Stimulated activated CD4-positive, alpha-beta T cell treated with anti-CD3 and anti-CD28 coated beads, Interleukin-2, amount 100 ng/mL, for 48 hours (primary cell): Measurements from ENCODE around the gene VMAC.

Source experiments
- DNase-seq, 2 donors: peaks; one replicate each; pipeline ENCODE4 v3.0.0-alpha.2; 2020

VMAC gene

DNA sequence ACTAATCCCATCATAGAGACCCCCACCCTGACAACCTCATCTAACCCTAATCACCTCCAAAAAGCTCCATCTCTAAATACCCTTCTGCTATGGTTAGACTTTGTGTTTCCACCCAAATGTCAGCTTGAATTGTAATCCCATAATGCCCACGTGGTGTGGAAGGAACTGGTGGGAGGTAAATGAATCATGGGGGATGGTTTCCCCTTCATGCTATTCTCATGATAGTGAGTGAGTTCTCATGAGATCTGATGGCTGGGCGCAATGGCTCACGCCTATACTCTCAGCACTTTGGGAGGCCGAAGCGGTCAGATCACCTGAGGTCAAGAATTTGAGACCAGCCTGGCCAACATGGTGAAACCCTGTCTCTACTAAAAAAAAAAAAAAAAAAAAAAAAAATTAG lies 2.6 kb downstream of the VMAC start:
- DNase-seq, result no peak

DNA sequence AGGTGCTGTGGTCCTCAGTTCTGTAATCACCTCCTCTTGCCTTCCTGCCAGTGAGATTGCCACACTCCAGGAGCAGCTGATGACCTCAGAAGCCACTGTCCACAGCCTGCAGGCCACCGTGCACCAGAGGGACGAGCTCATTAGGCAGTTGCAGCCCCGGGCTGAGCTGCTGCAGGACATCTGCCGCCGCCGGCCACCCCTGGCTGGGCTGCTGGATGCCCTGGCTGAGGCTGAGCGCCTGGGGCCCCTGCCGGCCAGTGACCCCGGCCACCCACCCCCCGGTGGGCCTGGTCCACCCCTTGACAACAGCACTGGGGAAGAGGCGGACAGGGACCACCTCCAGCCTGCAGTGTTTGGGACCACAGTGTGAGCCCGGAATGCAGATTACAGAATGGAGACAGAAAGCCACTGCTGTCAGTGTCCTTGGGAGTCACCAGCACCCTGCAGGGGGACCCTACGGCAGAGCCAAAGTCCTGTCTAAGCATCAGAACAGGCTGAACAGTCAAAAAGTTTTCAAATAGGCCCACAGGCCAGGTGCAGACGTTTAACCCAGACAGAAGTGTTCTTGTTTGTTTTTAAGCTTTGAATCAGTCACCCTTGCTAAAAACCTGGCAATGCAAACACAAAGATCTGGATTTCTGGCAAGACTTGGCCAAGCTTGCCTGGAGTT lies 4.2 kb downstream of the VMAC start:
- no peak for DNase-seq

- DNase-seq, result no peak
Observed at GRCh38 chr19:5910638-5910907, 5.9 kb downstream of the VMAC start.

DNA sequence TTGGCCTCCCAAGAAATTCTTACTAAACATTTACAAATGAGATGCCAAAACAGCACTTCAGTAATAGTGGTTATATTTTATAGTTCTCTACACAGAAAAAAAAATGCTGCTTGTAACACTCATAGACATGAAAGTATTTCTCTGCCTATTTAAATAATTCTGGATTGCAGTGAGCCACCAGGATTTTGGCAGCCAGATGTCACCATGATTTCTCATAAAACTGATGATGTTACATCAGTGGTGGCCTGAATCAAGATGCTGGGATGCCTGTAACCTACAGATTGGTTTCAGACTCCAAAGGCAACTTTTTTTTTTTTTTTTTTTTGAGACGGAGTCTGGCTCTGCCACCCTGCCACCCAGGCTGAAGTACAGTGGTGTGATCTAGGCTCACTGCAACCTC lies 6.7 kb downstream of the VMAC start:
- no peak for DNase-seq

- DNase-seq, result no peak
Observed at GRCh38 chr19:5913739-5914357, 9.2 kb downstream of the VMAC start, which contains the start of gene CAPS. CAPS (plus strand) TSS chr19:5914254; CDS start chr19:5914407, 153 bp downstream.

DNA sequence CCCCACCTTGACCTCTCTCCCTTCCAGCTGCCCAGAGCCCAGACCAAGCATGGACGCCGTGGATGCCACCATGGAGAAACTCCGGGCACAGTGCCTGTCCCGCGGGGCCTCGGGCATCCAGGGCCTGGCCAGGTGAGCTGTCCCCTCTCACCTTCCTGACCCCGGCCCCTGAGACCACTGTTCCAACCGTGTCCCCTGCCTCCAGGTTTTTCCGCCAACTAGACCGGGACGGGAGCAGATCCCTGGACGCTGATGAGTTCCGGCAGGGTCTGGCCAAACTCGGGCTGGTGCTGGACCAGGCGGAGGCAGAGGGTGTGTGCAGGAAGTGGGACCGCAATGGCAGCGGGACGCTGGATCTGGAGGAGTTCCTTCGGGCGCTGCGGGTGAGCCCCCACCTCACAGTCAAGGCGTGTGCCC lies 9.7 kb downstream of the VMAC start:
- DNase-seq, result no peak

GRCh38 chr19:5914946-5915781 lies 10.5 kb downstream of the VMAC start:
- no peak for DNase-seq

- DNase-seq, result no peak
Observed at GRCh38 chr19:5915782-5916165, 11.1 kb downstream of the VMAC start.

DNA sequence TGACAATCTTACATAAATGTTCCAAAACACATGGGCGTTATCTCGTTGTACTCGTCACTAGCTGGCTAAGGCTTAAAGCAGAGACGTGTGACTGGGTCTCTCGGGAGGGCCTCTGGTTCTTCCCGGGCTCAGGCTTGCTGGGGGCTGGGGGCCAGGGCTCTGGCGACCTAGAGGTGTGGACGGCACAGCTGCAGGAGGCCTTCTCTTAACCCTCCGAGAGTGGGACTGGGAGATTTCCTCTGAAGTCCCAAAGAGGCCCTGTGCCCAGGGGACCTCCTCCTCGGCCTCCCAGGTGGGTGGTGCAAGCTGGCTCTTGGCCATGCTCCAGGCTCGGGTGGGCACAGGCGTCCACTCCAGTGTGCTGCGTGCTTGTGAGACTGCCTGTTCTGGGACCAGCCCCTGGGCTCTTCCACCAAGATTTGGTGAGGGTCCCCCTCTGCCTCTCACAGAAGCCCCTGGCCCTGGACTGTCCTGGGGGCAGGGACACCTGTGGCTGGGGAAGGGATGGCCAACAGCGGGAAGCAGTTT lies 11.6 kb downstream of the VMAC start:
- DNase-seq, result no peak

DNA sequence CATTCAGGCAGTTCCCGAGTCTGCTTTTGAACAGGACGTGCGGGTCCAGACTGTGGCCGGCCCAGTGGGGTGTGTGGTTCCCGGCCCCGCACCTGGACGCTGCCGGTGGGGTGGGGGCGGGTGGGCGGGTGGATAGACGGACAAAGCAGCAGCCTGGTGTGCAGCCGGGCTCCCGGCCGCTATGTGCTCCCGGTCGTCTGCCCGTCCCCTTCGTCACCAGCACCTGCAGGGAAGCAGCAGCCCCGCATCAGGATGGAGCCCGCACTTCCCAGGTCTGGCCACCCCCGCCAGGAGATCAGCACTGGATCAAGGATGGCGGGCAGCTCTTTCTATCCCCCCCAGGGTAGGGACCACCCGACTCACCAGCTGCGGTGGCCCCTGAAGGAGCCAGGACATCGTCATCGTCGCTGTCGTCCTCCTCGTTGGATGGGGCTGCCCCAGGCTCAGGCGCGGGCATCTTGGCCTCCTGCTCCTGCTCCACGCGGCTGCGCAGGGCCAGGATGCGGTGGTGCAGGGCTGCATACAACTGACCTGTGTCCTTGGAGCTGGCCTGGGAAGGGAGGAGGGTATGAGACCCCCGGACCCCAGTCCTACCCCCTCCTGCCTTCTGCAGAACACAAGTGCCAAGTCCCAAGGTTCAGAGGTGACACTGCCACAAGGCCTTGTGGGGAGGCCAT lies 12.9 kb downstream of the VMAC start:
- DNase-seq, result no peak

DNA sequence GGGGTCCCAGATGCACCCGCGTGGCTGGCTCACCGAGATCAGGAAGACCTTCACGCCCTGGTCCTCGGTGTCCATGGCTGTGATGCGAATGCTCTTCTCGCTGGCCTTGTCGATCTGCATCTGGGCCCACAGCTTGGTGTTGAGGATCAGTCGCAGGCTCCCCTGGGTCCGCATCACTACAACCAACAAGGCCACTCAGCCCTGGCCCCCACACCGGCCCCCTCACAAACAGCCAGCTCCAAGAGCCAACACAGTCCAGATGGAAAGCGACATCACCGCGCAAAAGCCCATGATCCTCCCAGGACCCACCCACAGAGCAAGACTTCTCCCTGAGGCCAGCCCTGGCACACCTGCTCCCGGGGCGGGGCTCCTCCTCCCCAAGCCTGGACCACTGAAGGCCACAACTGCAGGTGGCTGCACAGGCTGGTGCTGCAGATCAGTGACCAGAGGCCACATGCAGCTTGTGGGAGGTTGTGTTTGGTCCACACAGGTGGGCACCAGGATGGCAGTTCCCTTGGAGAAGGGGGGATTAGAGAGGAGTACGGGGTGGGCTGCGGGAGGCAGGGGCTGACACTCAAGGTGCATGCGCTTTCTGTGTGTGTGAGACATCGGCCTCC lies 13.9 kb downstream of the VMAC start:
- no peak for DNase-seq

DNA sequence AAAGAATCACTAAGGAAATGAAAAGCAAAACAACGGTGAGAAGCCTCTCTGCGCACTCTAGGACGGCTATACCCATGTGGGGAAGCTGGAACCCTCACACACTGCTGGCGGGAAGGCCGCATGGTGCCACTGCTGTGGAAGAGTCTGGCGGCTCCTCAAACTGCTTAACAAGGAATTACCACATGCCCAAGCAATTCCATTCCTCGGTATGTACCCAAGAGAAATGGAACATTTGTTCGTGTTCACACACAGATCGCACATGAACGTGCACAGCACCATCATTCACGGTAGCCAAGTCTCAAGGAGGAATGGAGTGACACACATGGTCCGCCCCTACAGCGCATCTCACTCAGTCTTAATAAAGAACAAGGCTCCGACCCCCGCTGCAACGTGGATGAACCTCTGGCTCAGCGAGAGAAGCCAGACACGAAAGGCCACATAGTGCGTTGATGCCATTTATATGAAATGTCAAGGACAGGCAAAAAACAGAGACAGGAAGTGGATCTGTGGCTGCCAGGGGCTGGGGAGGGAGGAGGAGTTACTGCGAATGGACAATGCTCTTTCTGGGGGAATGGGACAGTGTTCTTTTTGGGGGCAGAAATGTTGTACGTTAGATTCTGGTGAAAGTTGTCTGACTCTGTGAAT lies 17.0 kb downstream of the VMAC start:
- no peak for DNase-seq

DNA sequence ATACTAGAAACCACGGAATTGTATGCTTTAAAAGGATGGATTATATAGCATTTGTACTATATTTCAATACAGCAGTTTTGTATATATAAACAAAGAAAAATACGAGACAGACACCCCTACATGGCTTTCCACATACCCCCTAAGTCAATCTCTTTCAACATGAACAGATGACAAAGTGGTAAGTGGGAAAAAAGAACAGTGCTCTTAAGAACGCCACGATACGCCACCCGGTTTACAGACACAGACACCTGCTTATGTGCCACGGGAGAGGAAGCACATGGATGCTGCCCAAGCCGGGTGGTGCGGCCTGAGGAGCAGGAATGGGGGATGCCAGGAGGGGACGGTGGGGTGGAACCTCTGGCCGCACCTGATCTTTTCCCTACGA lies 17.5 kb downstream of the VMAC start:
- DNase-seq, result no peak

DNA sequence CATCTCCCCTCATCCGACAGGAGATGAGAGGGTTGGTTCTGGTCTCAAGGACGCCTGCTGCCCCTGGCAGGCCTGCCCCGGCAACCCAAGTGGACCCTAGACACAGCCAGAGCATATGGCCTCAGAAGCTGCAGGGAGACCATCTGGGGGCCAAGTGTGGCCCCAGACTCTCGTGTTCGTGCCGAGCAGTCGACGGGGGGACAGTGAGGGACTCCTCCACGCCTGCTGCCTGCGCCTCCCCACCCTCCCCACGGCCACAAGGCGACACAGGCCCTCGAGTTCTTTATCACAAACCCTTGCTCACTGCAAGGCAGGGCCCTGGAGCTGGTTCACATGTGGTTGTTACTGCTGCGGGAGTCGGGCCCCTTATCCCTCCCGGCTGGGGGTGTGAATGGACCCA lies 18.7 kb downstream of the VMAC start:
- no peak for DNase-seq

DNA sequence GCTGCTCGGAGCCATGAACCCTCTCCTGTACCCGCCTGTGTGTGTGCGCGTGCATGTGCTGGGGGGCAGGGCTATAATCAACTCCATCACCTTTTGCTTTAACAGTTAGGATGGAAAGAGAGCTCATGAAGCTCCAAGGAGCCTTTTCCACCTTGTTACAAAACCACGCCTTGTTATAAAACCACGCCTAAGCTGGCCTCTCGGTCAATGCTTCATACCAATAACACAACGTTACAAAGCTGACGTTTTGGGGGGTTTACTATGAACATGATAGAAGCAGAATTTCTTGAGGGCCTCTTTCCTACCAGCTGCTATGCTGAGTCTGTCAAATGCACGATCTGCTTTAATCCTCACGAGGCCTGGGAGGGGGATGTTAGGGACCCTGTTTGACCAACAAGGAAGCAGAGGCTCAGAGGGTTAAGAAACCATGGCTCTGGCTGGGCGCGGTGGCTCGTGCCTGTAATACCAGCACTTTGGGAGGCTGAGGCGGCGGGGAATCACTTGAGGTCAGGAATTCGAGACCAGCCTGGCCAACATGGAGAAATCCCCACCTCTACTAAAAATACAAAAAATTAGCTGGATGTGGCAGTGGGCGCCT lies 21.3 kb downstream of the VMAC start:
- DNase-seq, result no peak

DNA sequence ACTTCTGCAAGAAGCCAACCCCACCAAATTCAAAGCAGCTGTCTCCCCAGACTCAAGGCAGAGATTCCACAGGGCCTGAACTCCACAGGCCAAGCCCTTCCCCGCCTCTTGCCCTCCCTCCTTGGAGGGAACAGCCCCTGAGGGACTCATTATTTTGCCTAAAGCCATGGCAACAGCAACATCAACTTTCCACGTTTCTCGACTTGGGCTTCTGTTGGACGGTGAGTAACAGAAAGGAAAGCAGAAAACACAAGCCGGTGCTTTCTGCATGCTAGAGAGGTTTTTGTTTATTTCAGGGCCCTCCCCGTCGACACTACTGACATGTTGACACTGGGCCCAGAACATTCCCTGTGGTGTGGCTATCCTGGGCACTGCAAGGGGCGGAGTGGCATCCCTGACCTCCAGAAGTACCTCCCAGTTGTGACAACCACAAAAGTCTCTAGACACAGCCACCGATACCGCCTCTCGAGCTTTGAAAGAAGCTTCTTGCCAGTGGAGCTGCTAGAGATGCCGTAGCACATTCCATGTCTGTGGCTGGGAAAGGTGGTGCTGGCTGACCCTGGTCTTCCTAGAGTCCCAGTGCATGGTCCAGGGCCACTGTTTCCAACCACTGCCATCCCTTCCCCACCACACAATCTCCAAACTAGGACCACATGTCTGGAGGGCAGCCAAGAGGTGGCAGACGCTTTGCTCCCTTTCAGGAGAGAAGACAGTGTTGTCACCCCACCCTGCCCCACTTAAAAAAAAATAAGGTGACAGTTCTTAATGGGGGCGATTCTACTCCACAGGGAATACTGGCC lies 22.2 kb downstream of the VMAC start:
- DNase-seq, result no peak

DNA sequence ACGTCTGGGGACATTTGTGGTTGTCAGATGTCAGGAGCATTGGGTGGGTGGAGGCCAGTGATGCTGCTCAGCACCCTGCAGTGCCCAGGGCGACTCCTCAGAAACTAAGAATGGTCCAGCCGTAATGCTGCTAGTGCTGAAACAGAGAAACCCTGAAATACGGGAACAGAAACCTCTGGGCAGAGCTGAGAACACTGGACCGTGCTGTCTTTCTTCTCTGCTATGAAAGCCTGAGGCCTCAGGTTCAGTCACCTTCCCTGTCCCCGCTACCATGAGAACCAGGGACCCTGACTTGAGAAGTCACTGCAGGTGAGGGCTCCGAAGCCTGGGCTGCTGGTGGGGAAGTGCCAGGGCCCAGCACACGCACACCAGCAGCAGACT lies 22.8 kb downstream of the VMAC start:
- DNase-seq, result no peak

- no peak for DNase-seq
Observed at GRCh38 chr19:5929179-5929578, 24.5 kb downstream of the VMAC start.

DNA sequence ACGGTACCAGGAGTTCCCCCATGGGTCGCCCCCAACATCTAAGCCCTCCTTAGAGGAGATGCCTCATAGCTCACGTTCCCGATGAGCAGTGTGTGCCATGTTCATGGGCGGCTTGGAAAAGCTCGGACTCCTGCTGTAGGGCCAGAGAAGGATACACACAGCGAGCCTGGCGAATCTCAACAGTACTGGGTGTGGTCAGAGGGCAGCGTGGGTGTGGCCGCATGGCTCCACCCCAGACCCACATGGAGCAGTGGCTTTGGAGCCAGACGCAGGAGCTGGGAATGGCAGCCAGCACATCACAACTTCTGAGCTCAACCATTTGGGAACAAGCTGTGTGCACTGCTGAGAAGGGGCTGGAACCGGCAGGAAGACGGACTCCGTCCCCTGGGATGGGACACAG lies 25.0 kb downstream of the VMAC start:
- no peak for DNase-seq

DNA sequence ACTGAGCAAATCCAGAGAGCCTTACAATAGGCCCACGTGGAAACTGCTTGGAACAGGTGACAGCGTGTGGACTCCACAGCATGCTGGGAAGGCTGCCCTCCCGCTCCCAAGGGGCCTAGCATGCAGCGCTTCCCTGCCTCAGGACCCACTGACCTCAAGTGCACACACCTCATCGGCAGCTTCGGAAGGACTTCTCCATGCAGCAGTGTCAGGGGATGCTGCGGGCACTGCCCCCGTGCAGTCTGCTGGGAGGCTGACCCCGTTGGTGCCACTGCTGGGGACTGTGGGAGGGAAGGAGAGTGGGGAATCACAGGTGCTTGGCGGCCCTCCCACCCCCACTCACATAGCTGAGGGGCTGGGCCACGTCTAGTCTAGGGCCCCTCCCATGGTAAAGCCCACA lies 26.6 kb downstream of the VMAC start:
- DNase-seq, result no peak

- DNase-seq, result no peak
Observed at GRCh38 chr19:5932146-5932545, 27.5 kb downstream of the VMAC start.
